ENCODE measurements around the gene ATF6B.

The ATF6B gene

GRCh38 chr6:32153564-32154513 lies 25.8 kb upstream of the ATF6B start, which contains the start of gene PPT2:
TSS of gene PPT2 (plus strand) at chr6:32154141. CDS start at chr6:32154595, 454 bp downstream.
- peak within 1 kb of the TSS; percentile 52 to 82 for H3K4ac ChIP-seq (ENCODE audit: low read depth in 1 of 2, low read length in 2 of 2)
- H2BK5ac ChIP-seq (ENCODE audit: low read depth, low read length, poor library complexity, severe bottlenecking), result no peak within 1 kb of the TSS
- peak within 1 kb of the TSS in 1 of 2 experiments; percentile 95 for H3K14ac ChIP-seq (ENCODE audit: low read length in 2 of 2)
- H3K27me3 ChIP-seq (ENCODE audit: control insufficient read depth in 1 of 2, insufficient read depth in 1 of 2, low read length in 2 of 2), result peaks cover 13 to 22% of the 10 kb centered on the region in 2 experiments
- peak within 1 kb of the TSS; percentile 87 to 92 for H3K18ac ChIP-seq (ENCODE audit: low read depth in 1 of 2, low read length in 2 of 2)
- H2BK120ac ChIP-seq (ENCODE audit: low read depth, low read length), result peak within 1 kb of the TSS; percentile 88
- peak within 1 kb of the TSS in 1 of 2 experiments; percentile 96 for H3K23ac ChIP-seq (ENCODE audit: low read length in 2 of 2)
- peak within 1 kb of the TSS; percentile 86 for H3K27ac ChIP-seq (ENCODE audit: low read length, poor library complexity, severe bottlenecking)
- H3K4me1 ChIP-seq (ENCODE audit: control insufficient read depth, insufficient read depth, low read depth, low read length), result peaks cover 31% of the 10 kb centered on the region
- H2AK5ac ChIP-seq (ENCODE audit: low read length, severe bottlenecking), result no peak within 1 kb of the TSS
- peak within 1 kb of the TSS; percentile 79 to 98 for H3K4me3 ChIP-seq (ENCODE audit: insufficient read depth in 1 of 2, low read depth in 1 of 2, low read length in 2 of 2)
- H4K8ac ChIP-seq (ENCODE audit: low read length), result peak within 1 kb of the TSS; percentile 96
- DNase-seq, result peak; percentile 97
- peak within 1 kb of the TSS; percentile 88 for H3K4me2 ChIP-seq (ENCODE audit: low read length, poor library complexity, severe bottlenecking)
- under 1% methylated on average over 46 of the region's 52 CpGs for WGBS
- H3K9me3 ChIP-seq (ENCODE audit: control insufficient read depth, low read length), result no peaks in the 10 kb centered on the region
- H4K91ac ChIP-seq (ENCODE audit: low read length), result peak within 1 kb of the TSS; percentile 89
- H3K9ac ChIP-seq (ENCODE audit: low read length), result peak within 1 kb of the TSS; percentile 97
- H2AFZ ChIP-seq (ENCODE audit: low read depth, low read length), result peak within 1 kb of the TSS; percentile 93
- peaks cover 16% of the 10 kb centered on the region for H3K79me1 ChIP-seq (replicated peaks; ENCODE audit: low read length, poor library complexity, severe bottlenecking)
- H2BK15ac ChIP-seq (ENCODE audit: low read depth, poor library complexity, severe bottlenecking), result peak within 1 kb of the TSS; percentile 82
- peaks cover 19 to 32% of the 10 kb centered on the region in 2 experiments for H3K36me3 ChIP-seq (ENCODE audit: control insufficient read depth in 1 of 2, insufficient read depth in 2 of 2, low read depth in 1 of 2, low read length in 2 of 2)
- peak within 1 kb of the TSS; percentile 86 for H2BK12ac ChIP-seq (ENCODE audit: low read length in 2 of 2)

- Histone ChIP-seq H3K14ac (ENCODE audit: low read length in 2 of 2) (peak overlapping the region in 1 of 2 experiments; percentile 56), H3K18ac (ENCODE audit: low read depth in 1 of 2, low read length in 2 of 2) (peak overlapping the region; percentile 55 to 92), H3K4me2 (ENCODE audit: low read length, poor library complexity, severe bottlenecking) (peak overlapping the region; percentile 88), H3K9me3 (ENCODE audit: control insufficient read depth, low read length) (no peaks in the 10 kb centered on the region), H3K9ac (ENCODE audit: low read length) (peak overlapping the region; percentile 97), H3K27me3 (ENCODE audit: control insufficient read depth in 1 of 2, insufficient read depth in 1 of 2, low read length in 2 of 2) (peaks cover 22 to 30% of the 10 kb centered on the region in 2 experiments), H2AFZ (ENCODE audit: low read depth, low read length) (no peak overlapping the region), H2BK5ac (ENCODE audit: low read depth, low read length, poor library complexity, severe bottlenecking) (no peak overlapping the region), H3K79me1 (replicated peaks; ENCODE audit: low read length, poor library complexity, severe bottlenecking) (peaks cover 16% of the 10 kb centered on the region), H2BK12ac (ENCODE audit: low read length in 2 of 2) (peak overlapping the region; percentile 79 to 86), H4K8ac (ENCODE audit: low read length) (peak overlapping the region; percentile 91), H3K36me3 (ENCODE audit: control insufficient read depth in 1 of 2, insufficient read depth in 2 of 2, low read depth in 1 of 2, low read length in 2 of 2) (peaks cover 16 to 24% of the 10 kb centered on the region in 2 experiments), H3K23ac (ENCODE audit: low read length in 2 of 2) (peak overlapping the region in 1 of 2 experiments; percentile 43), H4K91ac (ENCODE audit: low read length) (peak overlapping the region; percentile 89), H3K4me1 (ENCODE audit: control insufficient read depth, insufficient read depth, low read depth, low read length) (peaks cover 31% of the 10 kb centered on the region), H2BK120ac (ENCODE audit: low read depth, low read length) (peak overlapping the region; percentile 88), H3K4me3 (ENCODE audit: insufficient read depth in 1 of 2, low read depth in 1 of 2, low read length in 2 of 2) (peak overlapping the region; percentile 79 to 98), H2BK15ac (ENCODE audit: low read depth, poor library complexity, severe bottlenecking) (peak overlapping the region; percentile 82), H3K27ac (ENCODE audit: low read length, poor library complexity, severe bottlenecking) (peak overlapping the region; percentile 86), H3K4ac (ENCODE audit: low read depth in 1 of 2, low read length in 2 of 2) (peak overlapping the region; percentile 6 to 82), H2AK5ac (ENCODE audit: low read length, severe bottlenecking) (no peak overlapping the region)
- WGBS, result 2% methylated on average over 23 of the region's 35 CpGs
- peak; percentile 84 for DNase-seq
These were observed 24.9 kb upstream of the ATF6B start for GRCh38 chr6:32152769-32153563.

- Histone ChIP-seq H3K79me1 (replicated peaks; ENCODE audit: low read length, poor library complexity, severe bottlenecking) (peaks cover 12% of the 10 kb centered on the region), H3K4me2 (ENCODE audit: low read length, poor library complexity, severe bottlenecking) (peak within 1 kb of the TSS; percentile 88), H2BK5ac (ENCODE audit: low read depth, low read length, poor library complexity, severe bottlenecking) (no peak within 1 kb of the TSS), H3K4me1 (ENCODE audit: control insufficient read depth, insufficient read depth, low read depth, low read length) (peaks cover 31% of the 10 kb centered on the region), H3K4me3 (ENCODE audit: insufficient read depth in 1 of 2, low read depth in 1 of 2, low read length in 2 of 2) (peak within 1 kb of the TSS; percentile 32 to 98), H2AK5ac (ENCODE audit: low read length, severe bottlenecking) (peak within 1 kb of the TSS; percentile 47), H4K91ac (ENCODE audit: low read length) (peak within 1 kb of the TSS; percentile 11), H2BK120ac (ENCODE audit: low read depth, low read length) (no peak within 1 kb of the TSS), H2BK12ac (ENCODE audit: low read length in 2 of 2) (peak within 1 kb of the TSS; percentile 33 to 81), H3K4ac (ENCODE audit: low read depth in 1 of 2, low read length in 2 of 2) (peak within 1 kb of the TSS; percentile 56 to 82), H3K23ac (ENCODE audit: low read length in 2 of 2) (no peak within 1 kb of the TSS), H3K14ac (ENCODE audit: low read length in 2 of 2) (peak within 1 kb of the TSS in 1 of 2 experiments; percentile 84), H2BK15ac (ENCODE audit: low read depth, poor library complexity, severe bottlenecking) (peak within 1 kb of the TSS; percentile 80), H3K27me3 (ENCODE audit: control insufficient read depth in 1 of 2, insufficient read depth in 1 of 2, low read length in 2 of 2) (peaks cover 30 to 34% of the 10 kb centered on the region in 2 experiments), H2AFZ (ENCODE audit: low read depth, low read length) (peak within 1 kb of the TSS; percentile 70), H3K9me3 (ENCODE audit: control insufficient read depth, low read length) (no peaks in the 10 kb centered on the region), H3K36me3 (ENCODE audit: control insufficient read depth in 1 of 2, insufficient read depth in 2 of 2, low read depth in 1 of 2, low read length in 2 of 2) (peaks cover 7 to 16% of the 10 kb centered on the region in 2 experiments), H4K8ac (ENCODE audit: low read length) (peak within 1 kb of the TSS; percentile 88), H3K18ac (ENCODE audit: low read depth in 1 of 2, low read length in 2 of 2) (peak within 1 kb of the TSS in 1 of 2 experiments; percentile 88), H3K27ac (ENCODE audit: low read length, poor library complexity, severe bottlenecking) (peak within 1 kb of the TSS; percentile 86), H3K9ac (ENCODE audit: low read length) (peak within 1 kb of the TSS; percentile 97)
- DNase-seq, result peak; percentile 30
- 29% methylated on average over 7 of the region's 24 CpGs for WGBS
These were observed 24.1 kb upstream of the ATF6B start, which contains the start of gene PRRT1 for GRCh38 chr6:32151863-32152768. TSS of gene PRRT1 (minus strand) at chr6:32151939. CDS start at chr6:32151827, 112 bp downstream.
